HCT116 (cell line): ENCODE results near the gene TSPOAP1. TPM values are rescaled to one million over a fixed set of nuclear protein-coding genes. Genes with fewer than 3 reads are reported as not detected.

ENCODE experiments used
- ATAC-seq: fragments of 200-7000 bp; cut with Tn5 transposase; 2 replicates; pipeline ENCODE4 v1.9.1; 2020; ENCODE audit warnings: mild to moderate bottlenecking, moderate library complexity
- BruUV-seq: library from RNA; stranded (reverse); fragments of 400-500 nt; replicated peaks from 2 replicates; lab custom pipeline; 2021; lab: Mats Ljungman, UMichigan
- CTCF ChIA-PET: fragments of 300-600 bp; sonication (Branson Sonifier 250); formaldehyde crosslinking; loops from one replicate; lab custom pipeline; 2021; ENCODE audit warnings: antibody characterized with exemption; lab: Charles Lee
- POLR2A ChIA-PET: fragments of 300-600, 350-600 bp; sonication (Branson Sonifier 250); formaldehyde crosslinking; loops from one replicate; lab custom pipeline; 2021; ENCODE audit warnings: antibody characterized with exemption; lab: Charles Lee
- RAD21 ChIA-PET, 2 experiments: fragments of 300-600 bp; sonication (Branson Sonifier 250); formaldehyde crosslinking; loops; one replicate each; lab custom pipeline; 2023; ENCODE audit warnings: low total read pairs in 2 of 2; ENCODE audit not compliant: uncharacterized antibody in 2 of 2, unreplicated experiment in 2 of 2, low non-redundant PET in 1 of 2; lab: Charles Lee
- DNase-seq: peaks from one replicate; pipeline ENCODE4 v3.0.0-alpha.2; 2010; ENCODE audit warnings: low read depth, low spot score
- H2AFZ ChIP-seq: fragments of 200-600 bp; shearing (Covaris generic), sonication (generic); 2 replicates; pipeline ENCODE4 v1.6.1; 2017; ENCODE audit warnings: low read depth, mixed run types, mixed read lengths, antibody characterized with exemption, low read length; ENCODE audit not compliant: poor library complexity, severe bottlenecking
- H3K27ac ChIP-seq: 2 replicates; pipeline ENCODE4 v1.5.1; 2012; ENCODE audit warnings: low read depth, low read length
- H3K27me3 ChIP-seq: fragments of 200-600 bp; sonication (generic); 2 replicates; pipeline ENCODE4 v1.6.1; 2016; ENCODE audit warnings: mixed run types, low read length, mixed read lengths; ENCODE audit not compliant: insufficient read depth
- H3K36me3 ChIP-seq, 2 experiments: fragments of 200-500 bp in 1 of 2; fragments of 200-600 bp in 1 of 2; sonication (Bioruptor generic) in 1 of 2; sonication (generic) in 1 of 2; 2 replicates each; pipeline versions ENCODE4 v1.5.1 to v1.6.1; 2014 to 2016; ENCODE audit warnings: low read length in 2 of 2, inconsistent platforms in 1 of 2, mixed read lengths in 1 of 2, mixed run types in 1 of 2; ENCODE audit not compliant: insufficient read depth in 2 of 2, control insufficient read depth in 1 of 2
- H3K4me1 ChIP-seq, 2 experiments: fragments of 200-600 bp in 1 of 2; sonication (generic) in 1 of 2; 2 replicates each; pipeline versions ENCODE4 v1.5.1 to v1.6.1; 2012 to 2017; ENCODE audit warnings: low read length in 2 of 2, inconsistent platforms in 1 of 2, mild to moderate bottlenecking in 1 of 2, mixed read lengths in 1 of 2, mixed run types in 1 of 2, moderate library complexity in 1 of 2; ENCODE audit not compliant: insufficient read depth in 2 of 2, control insufficient read depth in 1 of 2
- H3K4me2 ChIP-seq: fragments of 200-600 bp; sonication (generic); 2 replicates; pipeline ENCODE4 v1.6.1; 2017; ENCODE audit warnings: mixed run types, low read length, mixed read lengths
- H3K4me3 ChIP-seq, 2 experiments: fragments of 200-600 bp in 1 of 2; sonication (generic) in 1 of 2; replicated peaks in 1 of 2; 2 replicates each; pipeline ENCODE4 v1.5.1; 2011 to 2016; ENCODE audit warnings: low read length in 2 of 2, control low read depth in 1 of 2, low read depth in 1 of 2, mild to moderate bottlenecking in 1 of 2, mixed read lengths in 1 of 2, mixed run types in 1 of 2
- H3K79me2 ChIP-seq: fragments of 200-600 bp; sonication (generic); 2 replicates; pipeline ENCODE4 v1.6.1; 2017; ENCODE audit warnings: mild to moderate bottlenecking, mixed run types, low read length, moderate library complexity, mixed read lengths; ENCODE audit not compliant: insufficient read depth
- H3K9ac ChIP-seq: fragments of 200-600 bp; sonication (generic); 2 replicates; pipeline ENCODE4 v1.6.1; 2016; ENCODE audit warnings: low read length, mixed read lengths
- H3K9me2 ChIP-seq: fragments of 200-600 bp; sonication (generic), shearing (Covaris generic); 2 replicates; pipeline ENCODE4 v1.6.1; 2017; ENCODE audit warnings: mixed run types, mild to moderate bottlenecking, moderate library complexity; ENCODE audit not compliant: insufficient read depth
- H3K9me3 ChIP-seq, 2 experiments: fragments of 200-500 bp in 1 of 2; fragments of 200-600 bp in 1 of 2; sonication (Bioruptor generic) in 1 of 2; sonication (generic) in 1 of 2; 2 replicates each; pipeline ENCODE4 v1.6.1; 2014 to 2017; ENCODE audit warnings: low read length in 2 of 2, mixed read lengths in 2 of 2, inconsistent platforms in 1 of 2, low read depth in 1 of 2, mild to moderate bottlenecking in 1 of 2, mixed run types in 1 of 2, moderate library complexity in 1 of 2; ENCODE audit not compliant: control insufficient read depth in 1 of 2, insufficient read depth in 1 of 2
- H4K20me1 ChIP-seq: fragments of 200-600 bp; sonication (generic), shearing (Covaris generic); 2 replicates; pipeline ENCODE4 v1.6.1; 2017; ENCODE audit warnings: mixed run types, mild to moderate bottlenecking, moderate library complexity; ENCODE audit not compliant: insufficient read depth
- CEBPB ChIP-seq: IDR thresholded peaks from 2 replicates; pipeline ENCODE4 v1.6.1; 2012; ENCODE audit warnings: low read depth
- CTCF ChIP-seq, 3 experiments: fragments of 200-600 bp in 1 of 3; sonication (generic) in 1 of 3; IDR thresholded peaks in 2 of 3; conservative IDR thresholded peaks in 1 of 3; 2 replicates each; pipeline ENCODE4 v1.5.1; 2012 to 2017; ENCODE audit warnings: low read depth in 2 of 3, low read length in 2 of 3, antibody characterized with exemption in 1 of 3, borderline replicate concordance in 1 of 3, control low read depth in 1 of 3, mild to moderate bottlenecking in 1 of 3, mixed read lengths in 1 of 3, mixed run types in 1 of 3, moderate library complexity in 1 of 3; ENCODE audit not compliant: insufficient read depth in 1 of 3
- EZH2phosphoT487 ChIP-seq: fragments of 200-600 bp; IDR thresholded peaks from 2 replicates; pipeline ENCODE4 v1.6.1; 2018; ENCODE audit warnings: antibody characterized with exemption, borderline replicate concordance
- FOSL1 ChIP-seq: IDR thresholded peaks from 2 replicates; pipeline ENCODE4 v1.6.1; 2012; ENCODE audit warnings: low read depth
- POLR2AphosphoS5 ChIP-seq: IDR thresholded peaks from 2 replicates; pipeline ENCODE4 v1.6.1; 2011; ENCODE audit warnings: mild to moderate bottlenecking, low read depth, low read length, moderate library complexity
- SIN3A ChIP-seq: IDR thresholded peaks from 2 replicates; pipeline ENCODE4 v1.6.1; 2012; ENCODE audit warnings: low read depth
- SRF ChIP-seq: IDR thresholded peaks from 2 replicates; pipeline ENCODE4 v1.6.1; 2012; ENCODE audit warnings: low read depth
- TCF7L2 ChIP-seq: IDR thresholded peaks from 2 replicates; pipeline ENCODE4 v1.7.0; 2011; ENCODE audit warnings: borderline replicate concordance, inconsistent platforms; ENCODE audit not compliant: insufficient read depth, insufficient read length; ENCODE audit errors: extremely low read depth
- YY1 ChIP-seq: IDR thresholded peaks from 2 replicates; pipeline ENCODE4 v1.6.1; 2011; ENCODE audit warnings: low read length, low read depth, moderate library complexity, mild to moderate bottlenecking; ENCODE audit not compliant: insufficient replicate concordance; ENCODE audit errors: extremely low read depth
- ZBTB33 ChIP-seq: IDR thresholded peaks from 2 replicates; pipeline ENCODE4 v1.6.1; 2011; ENCODE audit warnings: mild to moderate bottlenecking, low read length, moderate library complexity; ENCODE audit not compliant: insufficient replicate concordance; ENCODE audit errors: extremely low read depth
- ZNF274 ChIP-seq: fragments of 200-500 bp; sonication (Bioruptor generic); IDR thresholded peaks from 2 replicates; pipeline ENCODE4 v1.6.1; 2014; ENCODE audit warnings: mild to moderate bottlenecking, low read depth, low read length, inconsistent platforms
- intact Hi-C: fragments of 100-400 bp; cut with micrococcal nuclease; formaldehyde crosslinking; loops from 2 replicates; pipeline ENCODE4 v1.10.0; 2022
- total RNA-seq: library from RNA; stranded (reverse); gene quantifications from one replicate; pipeline ENCODE4 v1.2.1, GENCODE V29; 2021; ENCODE audit not compliant: unreplicated experiment

The TSPOAP1 gene
- total RNA-seq, 1 experiment from 2014 or later, result 0.27 TPM

- H3K9ac ChIP-seq, result no peak overlapping the region
- CTCF ChIA-PET, result interaction anchor here (0.6 kb wide), 1 partner anchor 8 kb away, joined by 3 read pairs; no protein-coding TSS in a partner anchor
- POLR2A ChIA-PET, result interaction anchor here (1.3 kb wide), 1 partner anchor 18 kb away, joined by 6 read pairs; the partner anchor contains the start of gene SUPT4H1
- ATAC-seq (no peak), DNase-seq (no peak)
- H4K20me1 ChIP-seq, result no peaks in the 10 kb centered on the region
- RAD21 ChIA-PET, result no interaction called here
- no peaks in the 10 kb centered on the region for H3K36me3 ChIP-seq
- H3K27me3 ChIP-seq, result no peaks in the 10 kb centered on the region
- no TSS peak for BruUV-seq
- no peak overlapping the region for H2AFZ ChIP-seq
- H3K4me2 ChIP-seq, result no peak overlapping the region
- TF ChIP-seq CTCF (IDR thresholded peaks at IDR 0.05 in 2 of 3, conservative IDR thresholded peaks at IDR 0.05 in 1 of 3; ENCODE audit: borderline replicate concordance in 1 of 3, insufficient read depth in 1 of 3, low read depth in 2 of 3, low read length in 2 of 3), result no peak
- TF ChIP-seq ZNF274, result no peak
- TF ChIP-seq EZH2phosphoT487, result no peak
- no peak for TF ChIP-seq TCF7L2
- H3K79me2 ChIP-seq, result no peaks in the 10 kb centered on the region
- no peaks in the 10 kb centered on the region for H3K9me2 ChIP-seq
- peaks cover 17 to 49% of the 10 kb centered on the region in 2 experiments for H3K4me1 ChIP-seq
- H3K9me3 ChIP-seq, result no peaks in the 10 kb centered on the region
- H3K4me3 ChIP-seq, result no peak overlapping the region
- no peak overlapping the region for H3K27ac ChIP-seq
- intact Hi-C loops, result no loop called here
Observed at GRCh38 chr17:58334256-58334655, 5.7 kb upstream of the TSPOAP1 start.

GRCh38 chr17:58333736-58334207 is 5.2 kb upstream of the TSPOAP1 start:
- no peak overlapping the region for H3K27ac ChIP-seq
- POLR2A ChIA-PET, result no interaction called here

More at GRCh38 chr17:58333736-58334207, 5.2 kb upstream of the TSPOAP1 start:
- intact Hi-C loops, result no loop called here
- H3K79me2 ChIP-seq, result no peaks in the 10 kb centered on the region
- TF ChIP-seq YY1, result no peak
- TF ChIP-seq FOSL1, result no peak
- TF ChIP-seq POLR2AphosphoS5, result no peak
- TF ChIP-seq CEBPB, result no peak
- no peak for TF ChIP-seq SRF
- TF ChIP-seq CTCF (IDR thresholded peaks at IDR 0.05 in 2 of 3, conservative IDR thresholded peaks at IDR 0.05 in 1 of 3; ENCODE audit: borderline replicate concordance in 1 of 3, insufficient read depth in 1 of 3, low read depth in 2 of 3, low read length in 2 of 3), result no peak
- no peak for TF ChIP-seq SIN3A
- TF ChIP-seq ZBTB33, result no peak
- no peak overlapping the region for H3K4me2 ChIP-seq
- no peaks in the 10 kb centered on the region for H3K27me3 ChIP-seq
- H3K4me1 ChIP-seq, result peaks cover 17 to 44% of the 10 kb centered on the region in 2 experiments
- DNase-seq (no peak), ATAC-seq (no peak)
- H3K36me3 ChIP-seq, result no peaks in the 10 kb centered on the region
- no peaks in the 10 kb centered on the region for H3K9me2 ChIP-seq
- H3K9me3 ChIP-seq, result no peaks in the 10 kb centered on the region
- BruUV-seq, result no TSS peak
- no peak overlapping the region for H3K4me3 ChIP-seq
- H2AFZ ChIP-seq, result no peak overlapping the region
- CTCF ChIA-PET, result interaction anchor here (0.6 to 0.8 kb wide), 2 partner anchors 8 to 16 kb away, joined by 3 read pairs; no protein-coding TSS in a partner anchor
- no peak overlapping the region for H3K9ac ChIP-seq
- RAD21 ChIA-PET, result no interaction called here
- no peaks in the 10 kb centered on the region for H4K20me1 ChIP-seq
